Measurements from ENCODE around the gene ZPBP2.

DNA sequence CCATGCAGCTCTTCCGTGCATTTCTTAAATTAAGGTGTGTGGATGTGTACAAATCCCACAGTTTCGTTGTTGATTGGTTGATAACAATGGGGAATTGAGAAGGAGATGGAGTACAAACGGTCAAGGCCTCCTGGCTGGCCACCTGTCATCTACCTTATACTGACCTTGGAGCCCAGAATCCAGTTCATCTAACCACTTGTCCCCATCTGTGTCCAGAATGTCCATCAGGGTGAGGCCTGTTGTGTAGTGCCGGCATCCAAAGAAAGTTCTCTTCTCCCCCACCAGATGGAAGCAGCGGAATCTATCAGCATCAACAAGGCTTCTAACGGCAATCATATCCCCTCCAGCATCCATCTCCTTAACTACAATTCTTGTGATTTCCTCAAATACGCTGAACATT is 48.9 kb downstream of the ZPBP2 start:
- TF ChIP-seq, protein P1, sequence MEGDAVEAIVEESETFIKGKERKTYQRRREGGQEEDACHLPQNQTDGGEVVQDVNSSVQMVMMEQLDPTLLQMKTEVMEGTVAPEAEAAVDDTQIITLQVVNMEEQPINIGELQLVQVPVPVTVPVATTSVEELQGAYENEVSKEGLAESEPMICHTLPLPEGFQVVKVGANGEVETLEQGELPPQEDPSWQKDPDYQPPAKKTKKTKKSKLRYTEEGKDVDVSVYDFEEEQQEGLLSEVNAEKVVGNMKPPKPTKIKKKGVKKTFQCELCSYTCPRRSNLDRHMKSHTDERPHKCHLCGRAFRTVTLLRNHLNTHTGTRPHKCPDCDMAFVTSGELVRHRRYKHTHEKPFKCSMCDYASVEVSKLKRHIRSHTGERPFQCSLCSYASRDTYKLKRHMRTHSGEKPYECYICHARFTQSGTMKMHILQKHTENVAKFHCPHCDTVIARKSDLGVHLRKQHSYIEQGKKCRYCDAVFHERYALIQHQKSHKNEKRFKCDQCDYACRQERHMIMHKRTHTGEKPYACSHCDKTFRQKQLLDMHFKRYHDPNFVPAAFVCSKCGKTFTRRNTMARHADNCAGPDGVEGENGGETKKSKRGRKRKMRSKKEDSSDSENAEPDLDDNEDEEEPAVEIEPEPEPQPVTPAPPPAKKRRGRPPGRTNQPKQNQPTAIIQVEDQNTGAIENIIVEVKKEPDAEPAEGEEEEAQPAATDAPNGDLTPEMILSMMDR (IDR thresholded peaks at IDR 0.05) = no peak
- no peak for TF ChIP-seq POLR2A (IDR thresholded peaks at IDR 0.05)
